ENCODE measurements around the gene PFDN1.

The PFDN1 gene

GRCh38 chr5:140324617-140325241, 21.8 kb upstream of the PFDN1 start:
- DNase-seq (ENCODE audit: low spot score): no peak
- CTCF ChIA-PET: interaction anchor here (0.6 to 1.8 kb wide), 3 partner anchors 27 to 223 kb away, joined by 3 to 7 read pairs (median 4); no protein-coding TSS in a partner anchor
- TF ChIP-seq CTCF (conservative IDR thresholded peaks at IDR 0.05; ENCODE audit: low read depth): no peak
- POLR2A ChIA-PET (ENCODE audit: low non-redundant PET): no interaction called here
- no peak overlapping the region for H3K27ac ChIP-seq

DNA sequence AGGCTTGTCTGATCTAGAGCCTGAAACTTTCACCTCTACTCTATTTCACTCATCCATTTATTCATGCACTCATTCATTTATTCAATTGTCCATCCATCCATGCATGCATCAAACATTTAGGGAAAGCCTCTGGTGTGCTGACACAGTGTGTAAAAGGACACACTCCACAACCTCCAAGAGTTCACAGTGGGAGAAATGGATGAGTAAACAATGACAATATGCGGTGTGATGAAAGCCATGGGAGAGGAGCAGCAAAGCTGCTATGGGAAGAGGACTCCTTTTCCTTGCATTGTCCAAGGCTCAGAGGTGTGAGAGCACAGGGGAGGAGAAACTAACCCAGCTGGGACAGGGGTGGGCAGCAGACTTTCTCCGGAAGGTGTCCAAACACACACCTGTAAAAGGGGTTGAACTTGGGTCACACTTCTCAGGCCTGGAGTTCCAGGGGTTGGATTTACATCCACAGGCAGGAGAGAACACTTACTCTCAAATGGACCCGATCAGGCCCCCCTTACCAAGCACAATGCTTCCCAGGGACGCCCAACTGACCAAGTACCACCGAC, 21.2 kb upstream of the PFDN1 start:
- TF ChIP-seq CTCF (conservative IDR thresholded peaks at IDR 0.05; ENCODE audit: low read depth): no peak
- POLR2A ChIA-PET (ENCODE audit: low non-redundant PET): no interaction called here
- CTCF ChIA-PET: interaction anchor here (0.6 to 1.8 kb wide), 3 partner anchors 28 to 222 kb away, joined by 3 to 7 read pairs (median 4); no protein-coding TSS in a partner anchor
- DNase-seq (ENCODE audit: low spot score): no peak
- H3K27ac ChIP-seq: no peak overlapping the region

GRCh38 chr5:140322751-140323731, 20.1 kb upstream of the PFDN1 start:
- POLR2A ChIA-PET (ENCODE audit: low non-redundant PET): interaction anchor here (1.2 kb wide), 1 partner anchor 24 kb away, joined by 3 read pairs; the partner anchor contains the start of gene HBEGF
- TF ChIP-seq CTCF (conservative IDR thresholded peaks at IDR 0.05; ENCODE audit: low read depth): no peak
- peak; percentile 63 for DNase-seq (ENCODE audit: low spot score)
- H3K27ac ChIP-seq: peak overlapping the region; percentile 64
- CTCF ChIA-PET: interaction anchor here (0.6 to 0.7 kb wide), 2 partner anchors 183 to 757 kb away, joined by 4 read pairs; no protein-coding TSS in a partner anchor

DNA sequence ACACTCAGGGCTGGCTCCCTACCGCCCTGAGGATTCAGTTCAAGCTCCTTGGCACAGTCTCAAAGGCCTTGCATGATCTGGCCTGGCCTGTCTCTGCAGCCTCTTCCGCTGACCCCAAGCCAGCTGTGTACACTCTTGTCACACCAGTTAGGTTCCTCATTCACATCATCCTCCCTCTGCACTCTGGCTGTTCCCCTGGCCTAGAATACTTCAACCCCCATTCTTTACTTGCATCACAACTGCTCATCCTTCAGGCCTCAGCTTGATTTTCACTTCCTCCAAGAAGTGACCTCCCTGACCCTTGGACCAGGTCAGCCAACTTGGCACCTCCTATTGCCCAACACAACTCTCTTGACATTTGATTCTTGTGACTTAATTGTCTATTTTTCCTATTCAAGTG, 18.9 kb upstream of the PFDN1 start:
- ChIA-PET CTCF (no interaction called here), POLR2A (ENCODE audit: low non-redundant PET) (no interaction called here)
- no peak for TF ChIP-seq CTCF (conservative IDR thresholded peaks at IDR 0.05; ENCODE audit: low read depth)
- DNase-seq (ENCODE audit: low spot score): no peak
- 0 out of 2 replicates have a peak overlapping the region, but pooled peaks have one; percentile 7 for H3K27ac ChIP-seq

GRCh38 chr5:140319833-140320232, 16.9 kb upstream of the PFDN1 start:
- no peak overlapping the region for H3K27ac ChIP-seq
- no peak for DNase-seq (ENCODE audit: low spot score)
- ChIA-PET POLR2A (ENCODE audit: low non-redundant PET) (no interaction called here), CTCF (no interaction called here)
- TF ChIP-seq CTCF (conservative IDR thresholded peaks at IDR 0.05; ENCODE audit: low read depth): no peak

GRCh38 chr5:140318792-140319191, 15.9 kb upstream of the PFDN1 start:
- TF ChIP-seq CTCF (conservative IDR thresholded peaks at IDR 0.05; ENCODE audit: low read depth): no peak
- peak overlapping the region; percentile 20; the same call in 1 of the 2 replicates for H3K27ac ChIP-seq
- POLR2A ChIA-PET (ENCODE audit: low non-redundant PET): no interaction called here
- CTCF ChIA-PET: interaction anchor here (0.5 kb wide), 1 partner anchor 31 kb away, joined by 3 read pairs; no protein-coding TSS in a partner anchor
- DNase-seq (ENCODE audit: low spot score): no peak
